HepG2 (cell line): Measurements from ENCODE around the gene ARL4D. TPM values are rescaled to one million over a fixed set of nuclear protein-coding genes. Genes with fewer than 3 reads are reported as not detected.
A peak's percentile ranks its signal among the peaks of the same experiment; 100 is the strongest.

ENCODE experiments used
- ERF ChIP-seq: IDR thresholded peaks from 2 replicates; pipeline ENCODE4 v1.6.1; 2018; ENCODE audit warnings: missing biosample characterization, missing genetic modification reagents
- ETV5 ChIP-seq: IDR thresholded peaks from 2 replicates; pipeline ENCODE4 v1.6.1; 2018; ENCODE audit warnings: missing biosample characterization, missing genetic modification reagents, inconsistent platforms, borderline replicate concordance
- NFKBIZ ChIP-seq: IDR thresholded peaks from 2 replicates; pipeline ENCODE4 v1.6.1; 2018; ENCODE audit warnings: missing genetic modification reagents, missing compliant biosample characterization
- RERE ChIP-seq: IDR thresholded peaks from 2 replicates; pipeline ENCODE4 v1.6.1; 2016; ENCODE audit warnings: low read depth, missing genetic modification reagents, missing compliant biosample characterization
- SIN3B ChIP-seq: fragments of 150-350 bp; IDR thresholded peaks from 2 replicates; pipeline ENCODE4 v1.6.1; 2014; ENCODE audit warnings: low read length
- SRSF4 ChIP-seq: fragments of 200-400 bp; formaldehyde crosslinking; IDR thresholded peaks from one replicate; pipeline ENCODE4 v1.6.1; 2018; ENCODE audit warnings: mild to moderate bottlenecking, low read depth, low read length, moderate library complexity; ENCODE audit not compliant: poor library complexity, severe bottlenecking
- STAT5B ChIP-seq: sonication (generic); formaldehyde crosslinking; IDR thresholded peaks from 2 replicates; pipeline ENCODE4 v1.4.0; 2020; ENCODE audit warnings: missing genetic modification reagents
- SUZ12 ChIP-seq: fragments of 150-350 bp; IDR thresholded peaks from 2 replicates; pipeline ENCODE4 v1.6.1; 2014; ENCODE audit warnings: low read depth, low read length
- TGIF2 ChIP-seq: IDR thresholded peaks from 2 replicates; pipeline ENCODE4 v1.6.1; 2016; ENCODE audit warnings: control low read depth, missing compliant biosample characterization
- U2AF1 ChIP-seq: fragments of 200-400 bp; formaldehyde crosslinking; optimal IDR thresholded peaks from 2 replicates; pipeline ENCODE3; 2017; ENCODE audit warnings: mild to moderate bottlenecking, low read depth, low read length
- ZFP82 ChIP-seq: sonication (generic); formaldehyde crosslinking; IDR thresholded peaks from 2 replicates; pipeline ENCODE4 v1.5.1; 2020; ENCODE audit warnings: mild to moderate bottlenecking, missing genetic modification reagents, borderline replicate concordance
- ZNF318 ChIP-seq: sonication (generic); formaldehyde crosslinking; IDR thresholded peaks from 2 replicates; pipeline ENCODE4 v1.4.0; 2020; ENCODE audit warnings: mild to moderate bottlenecking, missing genetic modification reagents
- ZNF761 ChIP-seq: sonication (generic); formaldehyde crosslinking; conservative IDR thresholded peaks from 2 replicates; pipeline ENCODE4 v1.4.0; 2020; ENCODE audit warnings: mild to moderate bottlenecking, missing genetic modification reagents
- ZNF775 ChIP-seq: sonication (generic); formaldehyde crosslinking; IDR thresholded peaks from 2 replicates; pipeline ENCODE4 v1.4.0; 2020; ENCODE audit warnings: missing genetic modification reagents, mild to moderate bottlenecking, moderate library complexity, borderline replicate concordance
- polyA plus RNA-seq, 8 experiments: library from polyadenylated mRNA; depleted of rRNA in 3 of 8; stranded (reverse) in 7 of 8; unstranded in 1 of 8; fragments of >200 nt; fragmentation: Illumina TruSeq in 4 of 8; extraction: Trizol in 4 of 8; gene quantifications; 2 replicates each; pipeline versions ENCODE4 v1.2.1 to v1.2.3, GENCODE V29; 2011 to 2016; ENCODE audit warnings: low read depth in 4 of 8, missing spikeins in 1 of 8, mixed read lengths in 1 of 8; ENCODE audit not compliant: insufficient read depth in 1 of 8
- total RNA-seq, 5 experiments: library from RNA; depleted of rRNA; stranded (reverse); fragments of >200 nt; fragmentation: Illumina TruSeq; extraction: Trizol; gene quantifications; 2 replicates each; pipeline ENCODE4 v1.2.3, GENCODE V29; 2016; ENCODE audit warnings: low read depth in 1 of 5

Gene ARL4D
- total and polyA plus RNA-seq, 2 of the 13 experiments (the other 11 are each of a cell fraction or from before 2014, with no cell fraction given), result 9.0 to 25.9 TPM

GRCh38 chr17:43449470-43450248 is 50.9 kb downstream of the ARL4D start (continued):
- TF ChIP-seq ZNF318 (CRISPR knock-in tag), result no peak
- peak; percentile 40; the same call in 1 of the 2 replicates for TF ChIP-seq ZFP82
- TF ChIP-seq STAT5B (CRISPR knock-in tag), result no peak
- peak; percentile 42; the same call in 1 of the 2 replicates for TF ChIP-seq TGIF2 (CRISPR knock-in tag)
- TF ChIP-seq ZNF775 (CRISPR knock-in tag), result no peak
- no peak for TF ChIP-seq SUZ12
- TF ChIP-seq ZNF761 (CRISPR knock-in tag), result no peak
- TF ChIP-seq NFKBIZ, result peak; percentile 75; the same call in 1 of the 2 replicates
- peak; percentile 90 for TF ChIP-seq ERF (CRISPR knock-in tag)
- no peak for TF ChIP-seq SRSF4
- peak; percentile 62; the same call in 1 of the 2 replicates for TF ChIP-seq RERE
- TF ChIP-seq SIN3B, result no peak
- TF ChIP-seq ETV5, result peak; percentile 84
- peak; percentile 70 for TF ChIP-seq U2AF1
